Non-pigmented ciliary epithelial cell (primary cell): Measurements from ENCODE around the gene SYNGR1.
"Not testable (repeated sequence)": the region's sequence is repeated elsewhere in the genome, so short reads cannot be mapped to it uniquely, and the experiment has no call there.

Source experiments
- DNase-seq: peaks from one replicate; pipeline ENCODE4 v3.0.0-alpha.2; 2010; ENCODE audit warnings: low read depth

The SYNGR1 gene

DNA sequence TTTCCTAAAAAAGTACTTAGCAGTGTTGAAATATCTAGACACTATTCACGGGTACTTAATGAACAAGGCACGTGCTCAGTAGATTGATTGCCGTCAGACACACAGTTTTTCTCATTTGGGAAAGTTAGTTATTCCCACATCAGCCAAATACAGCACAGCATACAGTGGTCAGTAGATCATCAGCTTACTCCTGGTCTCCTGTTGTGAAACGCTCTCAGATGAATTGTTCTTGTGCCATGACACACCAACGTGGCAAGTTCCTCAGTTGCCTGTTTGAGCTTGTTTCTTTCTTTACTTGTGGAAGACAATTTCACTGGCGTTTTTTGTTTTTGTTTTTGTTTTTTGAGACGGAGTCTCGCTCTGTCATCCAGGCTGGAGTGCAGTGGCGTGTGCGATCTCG, 58.4 kb downstream of the SYNGR1 start:
- no peak for DNase-seq

- no peak for DNase-seq
Measured at GRCh38 chr22:39408807-39409206, 59.0 kb downstream of the SYNGR1 start.

DNA sequence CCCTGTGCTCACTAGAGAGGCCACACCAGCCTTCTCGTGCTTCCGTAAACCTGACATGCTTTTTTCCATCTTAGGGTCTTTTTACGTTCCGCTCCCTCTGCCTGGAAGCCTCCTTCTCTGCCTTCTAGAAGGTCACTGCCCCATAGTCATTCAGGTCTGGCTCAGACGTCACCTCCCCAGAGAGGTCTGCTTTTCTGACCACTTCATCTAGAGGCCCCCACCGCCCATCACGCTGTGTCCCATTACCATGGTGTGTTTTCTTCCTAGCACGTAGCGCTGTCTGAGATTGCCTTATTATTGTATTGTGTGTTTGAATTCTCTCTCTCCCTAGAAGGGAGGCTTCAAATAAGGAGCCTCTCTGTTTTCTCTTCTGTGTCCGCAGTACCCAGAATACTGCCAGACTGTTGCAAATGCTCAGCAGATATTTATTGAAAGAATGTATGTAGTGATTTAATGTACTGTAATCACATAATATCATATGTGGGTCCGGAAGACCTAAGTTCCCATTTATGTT, 59.8 kb downstream of the SYNGR1 start:
- DNase-seq: no peak

DNA sequence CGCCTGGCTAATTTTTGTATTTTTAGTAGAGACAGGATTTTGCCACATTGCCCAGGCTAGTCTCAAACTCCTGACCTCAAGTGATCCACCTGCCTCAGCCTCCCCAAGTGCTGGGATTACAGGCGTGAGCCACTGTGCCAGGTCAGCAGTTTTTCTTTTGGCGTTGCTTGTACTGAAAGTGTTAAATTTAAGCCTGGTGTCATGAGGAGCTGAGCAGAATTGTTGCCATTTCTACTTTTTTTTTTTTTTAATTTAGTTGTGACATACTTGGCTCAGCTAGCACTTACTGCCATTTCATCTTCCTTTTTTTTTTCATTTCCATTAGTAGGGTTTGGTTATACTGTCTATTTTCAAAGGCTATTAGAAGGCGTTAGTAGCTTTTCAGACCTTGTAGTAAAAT, 60.5 kb downstream of the SYNGR1 start:
- DNase-seq: no peak

GRCh38 chr22:39411828-39412365, 62.1 kb downstream of the SYNGR1 start:
- DNase-seq: not testable (repeated sequence)

DNA sequence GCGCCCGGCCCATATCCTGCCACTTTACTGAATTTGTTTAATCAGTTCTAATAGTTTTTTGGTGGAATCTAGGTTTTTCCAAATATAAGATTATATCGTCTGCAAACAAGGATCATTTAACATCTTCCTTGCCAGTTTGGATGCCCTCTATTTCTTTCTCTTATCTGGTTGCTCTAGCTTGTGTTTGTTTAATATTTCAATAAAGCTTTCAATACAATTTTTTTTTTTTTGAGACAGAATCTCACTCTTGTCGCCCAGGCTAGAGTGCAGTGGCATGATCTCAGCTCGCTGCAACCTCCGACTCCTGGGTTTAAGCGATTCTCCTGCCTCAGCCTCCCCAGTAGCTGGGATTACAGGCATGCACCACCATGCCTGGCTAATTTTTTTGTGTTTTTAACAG, 63.4 kb downstream of the SYNGR1 start:
- DNase-seq: not testable (repeated sequence)

- no peak for DNase-seq
Measured at GRCh38 chr22:39414377-39414776, 64.6 kb downstream of the SYNGR1 start.

DNA sequence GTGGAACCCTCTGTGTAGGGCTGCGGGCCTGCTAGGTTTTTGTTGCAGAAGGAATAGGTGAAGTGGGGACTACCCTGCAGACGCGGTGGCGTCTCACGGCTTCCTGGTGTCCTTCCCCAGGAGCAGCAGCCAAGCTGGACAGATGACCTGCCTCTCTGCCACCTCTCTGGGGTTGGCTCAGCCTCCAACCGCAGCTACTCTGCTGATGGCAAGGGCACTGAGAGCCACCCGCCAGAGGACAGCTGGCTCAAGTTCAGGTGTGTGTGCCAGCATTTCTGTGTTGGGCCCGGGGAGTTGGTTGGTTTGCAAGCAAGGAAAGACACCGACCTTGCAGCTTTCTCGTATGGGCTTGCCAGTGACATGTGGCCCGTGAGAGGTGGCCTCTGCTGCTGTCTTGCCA, 65.1 kb downstream of the SYNGR1 start:
- no peak for DNase-seq

- DNase-seq: no peak
Measured at GRCh38 chr22:39415506-39415905, 65.7 kb downstream of the SYNGR1 start.

DNA sequence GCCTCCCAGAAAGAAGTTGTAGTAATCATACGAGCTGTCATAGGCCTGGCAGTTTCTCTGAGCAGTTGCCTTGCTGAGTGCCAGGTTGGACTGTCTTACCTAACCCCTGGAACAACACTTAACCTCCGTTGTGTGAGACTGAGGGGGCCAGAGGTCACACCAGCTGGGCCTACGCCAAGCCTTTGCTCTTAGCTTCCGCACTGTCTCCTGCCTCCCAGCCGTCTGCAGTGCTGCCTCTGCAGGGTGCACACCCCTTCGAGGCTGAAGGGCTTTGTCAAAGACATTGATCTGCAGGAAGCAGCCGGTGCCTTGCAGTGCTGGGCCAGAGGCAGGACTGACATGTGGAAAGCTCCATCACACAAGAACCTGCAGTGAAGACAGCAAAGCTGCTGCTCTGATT, 66.5 kb downstream of the SYNGR1 start:
- no peak for DNase-seq

DNA sequence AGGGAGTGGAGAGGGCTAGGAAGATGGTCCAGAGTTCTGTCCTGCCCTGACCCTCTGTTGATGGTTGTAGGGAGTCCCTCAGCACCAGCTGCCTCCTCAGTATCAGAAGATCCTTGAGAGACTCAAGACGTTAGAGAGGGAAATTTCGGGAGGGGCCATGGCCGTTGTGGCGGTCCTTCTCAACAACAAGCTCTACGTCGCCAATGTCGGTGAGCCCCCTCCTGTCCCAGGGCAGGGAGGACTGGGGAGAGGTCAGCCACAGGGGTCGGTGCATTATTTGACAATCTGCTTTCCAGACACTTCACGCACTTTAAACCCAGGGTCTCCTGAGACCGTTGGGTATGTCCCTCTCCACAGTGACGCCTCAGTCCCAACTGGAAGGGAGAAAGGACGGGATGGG, 67.8 kb downstream of the SYNGR1 start:
- DNase-seq: no peak

- no peak for DNase-seq
Measured at GRCh38 chr22:39418696-39419095, 68.9 kb downstream of the SYNGR1 start.

DNA sequence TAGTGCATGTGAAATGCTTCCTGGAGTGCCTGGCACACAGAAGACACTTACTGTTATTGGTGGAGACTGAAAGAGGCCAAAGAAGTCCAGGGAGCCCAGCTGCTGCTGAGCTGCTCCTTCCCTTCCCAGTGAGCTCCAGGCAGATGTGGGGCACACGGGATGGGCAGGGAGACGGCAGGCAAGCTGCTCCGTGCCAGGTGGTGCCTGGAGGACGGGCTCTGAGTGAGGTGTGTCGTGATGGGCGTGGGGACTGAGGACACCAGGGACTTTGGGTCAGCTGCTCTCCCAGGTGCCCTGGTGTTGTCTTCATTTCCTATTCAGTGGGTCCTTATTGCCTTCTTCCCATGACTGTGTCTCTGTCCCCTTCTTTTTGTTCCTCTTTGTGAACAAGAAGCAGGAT, 69.3 kb downstream of the SYNGR1 start:
- DNase-seq: no peak

DNA sequence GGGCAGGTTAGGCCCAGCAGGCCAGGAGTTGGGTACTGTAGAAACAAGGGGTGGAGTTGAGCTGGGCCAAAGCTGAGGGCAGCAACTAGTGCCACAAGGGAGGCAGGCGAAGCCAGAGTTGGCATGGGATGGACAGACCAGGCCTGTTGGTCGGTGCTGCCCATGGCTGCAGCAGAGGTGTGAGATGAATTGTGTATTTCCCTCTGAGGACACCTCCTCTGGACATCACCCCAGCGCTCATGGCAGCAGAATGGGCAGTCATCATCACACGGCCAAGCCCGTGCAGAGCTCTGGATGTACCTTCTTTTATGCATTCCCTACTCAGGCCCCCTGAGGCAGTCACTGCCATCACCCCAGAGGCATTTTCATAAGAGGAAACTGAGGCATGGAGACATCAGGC, 70.1 kb downstream of the SYNGR1 start:
- no peak for DNase-seq

DNA sequence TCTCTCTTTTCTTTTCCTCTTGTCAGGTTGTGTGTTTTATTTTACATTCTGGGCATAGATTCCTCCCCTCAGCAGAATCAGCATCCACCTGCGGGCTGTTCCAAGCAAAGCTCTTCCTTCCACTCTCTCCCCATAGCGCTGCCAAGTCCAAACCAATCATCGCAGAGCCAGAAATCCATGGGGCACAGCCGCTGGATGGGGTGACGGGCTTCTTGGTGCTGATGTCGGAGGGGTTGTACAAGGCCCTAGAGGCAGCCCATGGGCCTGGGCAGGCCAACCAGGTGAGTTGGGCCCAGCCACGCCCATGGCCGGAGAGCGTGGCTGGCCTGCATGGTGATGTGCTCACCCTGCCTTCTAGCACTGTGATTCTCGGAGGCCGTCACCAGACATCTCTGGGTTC, 71.9 kb downstream of the SYNGR1 start:
- DNase-seq: no peak

- DNase-seq: no peak
Measured at GRCh38 chr22:39422101-39422500, 72.3 kb downstream of the SYNGR1 start.

GRCh38 chr22:39422721-39423120, 72.9 kb downstream of the SYNGR1 start:
- no peak for DNase-seq

DNA sequence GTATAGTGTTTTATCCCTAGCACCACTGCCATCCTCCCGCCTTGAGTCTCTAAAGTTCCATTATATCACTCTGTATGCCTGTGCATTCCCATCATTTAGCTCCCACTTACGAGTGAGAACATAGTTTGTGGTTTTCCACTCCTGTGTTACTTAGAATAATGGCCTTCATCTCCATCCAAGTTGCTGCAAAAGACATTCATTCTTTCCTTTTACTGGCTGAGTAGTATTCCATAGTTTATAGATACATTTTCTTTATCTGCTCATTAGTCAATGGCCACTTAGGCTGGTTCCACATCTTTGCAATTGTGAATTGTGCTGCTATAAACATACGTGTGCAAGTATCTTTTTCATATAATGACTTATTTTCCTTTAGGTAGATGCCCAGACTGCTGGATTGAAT, 74.2 kb downstream of the SYNGR1 start:
- DNase-seq: no peak

DNA sequence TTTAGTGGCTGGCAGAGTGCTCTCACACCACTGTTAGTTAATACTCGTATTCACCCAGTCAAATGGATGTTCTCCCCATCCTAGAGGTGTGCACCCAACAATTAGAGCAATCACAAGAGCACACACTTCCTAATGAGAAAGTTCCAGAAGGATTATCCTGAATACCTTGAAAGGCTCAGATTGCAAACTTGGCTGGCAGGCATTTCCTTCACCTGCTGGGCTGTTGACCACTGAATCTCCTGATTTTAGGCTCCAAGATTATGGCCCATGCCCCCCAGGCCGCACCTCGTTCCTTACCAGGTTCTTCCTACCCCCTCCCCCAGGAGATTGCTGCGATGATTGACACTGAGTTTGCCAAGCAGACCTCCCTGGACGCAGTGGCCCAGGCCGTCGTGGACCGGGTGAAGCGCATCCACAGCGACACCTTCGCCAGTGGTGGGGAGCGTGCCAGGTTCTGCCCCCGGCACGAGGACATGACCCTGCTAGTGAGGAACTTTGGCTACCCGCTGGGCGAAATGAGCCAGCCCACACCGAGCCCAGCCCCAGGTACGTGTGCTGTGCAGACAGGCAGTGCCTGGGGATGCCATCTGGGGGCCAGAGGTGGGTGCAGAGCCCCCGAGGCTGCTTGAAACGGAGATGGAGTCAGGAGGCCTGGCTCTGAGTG, 76.7 kb downstream of the SYNGR1 start:
- DNase-seq: no peak

DNA sequence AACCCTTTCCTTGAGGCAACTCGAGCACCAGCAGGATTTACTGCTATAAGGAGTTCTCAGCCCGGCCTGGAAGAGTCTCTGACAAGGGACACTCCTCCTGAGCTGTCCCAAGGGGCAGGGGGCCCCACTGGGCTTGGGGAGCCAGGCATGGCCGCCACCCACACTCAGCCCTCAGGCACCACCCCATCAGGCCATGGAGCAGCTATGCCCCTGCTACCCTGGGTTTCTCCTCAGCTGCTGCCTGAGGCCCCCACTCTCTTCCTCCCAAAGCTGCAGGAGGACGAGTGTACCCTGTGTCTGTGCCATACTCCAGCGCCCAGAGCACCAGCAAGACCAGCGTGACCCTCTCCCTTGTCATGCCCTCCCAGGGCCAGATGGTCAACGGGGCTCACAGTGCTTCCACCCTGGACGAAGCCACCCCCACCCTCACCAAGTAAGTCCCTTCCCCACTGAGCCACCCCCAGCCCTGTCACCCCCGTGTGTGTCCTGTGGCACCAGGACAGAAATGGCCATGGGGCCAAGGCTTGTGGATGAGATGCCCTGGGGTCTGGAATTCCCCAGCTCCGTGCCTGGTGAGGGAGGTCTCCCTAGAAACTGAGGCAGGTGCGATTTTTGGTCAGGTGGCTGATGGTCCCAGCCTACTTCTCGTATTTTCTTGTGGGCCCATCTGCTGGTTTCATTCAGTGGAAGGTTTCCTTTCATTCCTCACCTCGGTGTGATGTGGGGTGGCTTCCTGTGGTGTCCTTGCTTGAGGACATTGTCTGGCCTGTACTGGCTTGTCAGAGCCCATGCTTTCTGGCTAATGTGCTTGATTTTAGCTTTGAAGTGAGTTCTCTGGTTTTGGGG, 78.2 kb downstream of the SYNGR1 start:
- DNase-seq: no peak

DNA sequence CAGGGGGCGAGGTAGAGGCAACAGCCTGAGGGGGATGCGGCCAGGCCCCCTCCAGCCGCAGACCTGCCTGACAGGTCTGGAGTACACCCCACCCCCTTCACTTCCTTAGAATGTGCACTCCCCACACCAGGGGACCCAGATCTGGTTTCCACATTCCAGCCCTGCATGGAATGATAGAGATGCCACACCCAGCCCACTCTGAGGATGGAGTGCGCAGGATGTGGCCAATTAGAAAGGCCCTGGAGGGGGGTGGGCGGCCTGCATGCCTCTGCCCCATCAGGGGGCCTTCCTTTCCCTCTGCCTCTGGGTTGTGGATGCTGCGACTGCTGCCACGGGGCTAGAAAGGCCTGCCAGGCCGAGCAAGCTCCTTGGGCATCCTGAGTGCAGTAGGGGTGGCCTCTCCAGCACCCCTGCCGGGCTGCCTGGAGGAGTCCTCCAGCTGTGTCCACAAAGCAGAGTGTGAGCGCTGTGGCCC, 78.8 kb downstream of the SYNGR1 start:
- DNase-seq: no peak

DNA sequence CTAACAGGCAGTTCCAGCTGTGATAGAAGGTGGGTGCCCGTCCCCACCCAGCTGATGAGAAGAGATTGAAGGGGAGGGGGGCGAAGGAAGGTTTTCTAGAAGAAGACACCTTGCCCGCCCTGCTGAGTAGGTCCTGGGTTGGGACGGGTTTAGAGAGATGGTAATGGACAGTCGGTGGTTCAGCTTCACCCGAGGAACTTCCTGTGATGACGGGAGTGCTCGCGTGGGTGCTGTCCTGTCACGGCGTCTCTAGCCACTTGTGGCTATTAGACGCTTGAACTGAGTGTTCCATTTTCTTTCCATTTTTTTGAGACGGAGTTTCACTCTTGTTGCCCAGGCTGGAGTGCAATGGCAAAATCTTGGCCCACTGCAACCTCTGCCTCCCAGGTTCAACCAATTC, 79.4 kb downstream of the SYNGR1 start:
- no peak for DNase-seq

- DNase-seq: no peak
Measured at GRCh38 chr22:39429916-39430575, 80.3 kb downstream of the SYNGR1 start.
